Activated naive CD4-positive, alpha-beta T cell treated with anti-CD3 and anti-CD28 coated beads for 36 hours (primary cell): ENCODE data around the gene UST. TPM values are rescaled to one million over a fixed set of nuclear protein-coding genes. Genes with fewer than 3 reads are reported as not detected.

Experiments used
- CTCF ChIA-PET: fragments of 350-600 bp; sonication (Branson Sonifier 250); formaldehyde crosslinking; loops from one replicate; lab custom pipeline; 2021; ENCODE audit warnings: antibody characterized with exemption; lab: Charles Lee
- DNase-seq: peaks from one replicate; pipeline ENCODE4 v3.0.0-alpha.2; 2020
- H3K27ac Mint-ChIP-seq: one replicate; pipeline ENCODE4 v1.8.0; 2021; ENCODE audit warnings: mild to moderate bottlenecking, mixed read lengths
- H3K27me3 Mint-ChIP-seq: one replicate; pipeline ENCODE4 v1.8.0; 2021; ENCODE audit warnings: low read depth, mixed read lengths
- H3K36me3 Mint-ChIP-seq: one replicate; pipeline ENCODE4 v1.8.0; 2021; ENCODE audit warnings: low read depth, mixed read lengths
- H3K4me1 Mint-ChIP-seq: one replicate; pipeline ENCODE4 v1.8.0; 2021; ENCODE audit warnings: low read depth, mixed read lengths
- H3K4me3 Mint-ChIP-seq: one replicate; pipeline ENCODE4 v1.8.0; 2021; ENCODE audit warnings: mild to moderate bottlenecking, moderate library complexity, mixed read lengths
- H3K9me3 Mint-ChIP-seq: one replicate; pipeline ENCODE4 v1.8.0; 2021; ENCODE audit warnings: mixed read lengths
- intact Hi-C: fragments of 100-400 bp; cut with micrococcal nuclease; formaldehyde crosslinking; loops from one replicate; pipeline ENCODE4 v1.15.1; 2023
- total RNA-seq, 2 experiments: library from RNA; stranded (reverse); gene quantifications; one replicate each; pipeline ENCODE4 v1.2.3, GENCODE V29; 2021

The UST gene
- total RNA-seq, 2 experiments from 2014 or later: 0.20 to 0.74 TPM

DNA sequence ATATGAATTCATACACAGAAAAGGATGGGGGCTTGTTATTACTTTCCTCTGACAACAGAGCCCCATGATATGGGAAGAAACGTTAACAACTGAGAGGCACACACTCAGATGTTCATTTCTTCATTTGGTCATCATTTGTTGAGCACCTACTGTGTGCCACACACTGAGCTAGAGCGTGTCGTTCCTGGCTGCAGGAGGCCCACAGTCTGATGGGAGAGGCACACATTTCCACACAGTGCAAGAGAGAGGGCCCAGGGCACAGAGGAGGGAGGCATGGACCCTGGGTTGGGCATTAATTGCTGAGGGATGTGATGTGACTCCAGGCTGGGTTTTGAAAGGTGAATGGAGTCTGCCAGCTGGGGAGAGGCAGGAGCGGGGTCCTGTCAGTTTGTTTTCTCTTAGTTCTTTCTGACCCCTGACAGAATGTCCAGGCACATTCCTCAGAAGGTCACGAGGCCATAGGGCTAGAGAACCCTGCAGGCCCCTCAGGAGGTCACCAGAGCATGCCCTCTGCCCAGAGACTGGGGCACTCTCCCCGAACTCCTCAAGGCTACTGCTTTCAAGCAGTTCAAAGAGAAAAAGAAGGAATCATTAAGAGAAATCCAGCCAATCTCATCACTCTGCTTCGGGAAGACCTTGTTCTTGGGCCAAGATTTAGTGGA is 216.2 kb downstream of the UST start:
- Mint-ChIP-seq H3K27ac (no peak overlapping the region), H3K4me1 (no peaks in the 10 kb centered on the region), H3K9me3 (no peaks in the 10 kb centered on the region), H3K4me3 (no peak overlapping the region), H3K36me3 (no peaks in the 10 kb centered on the region), H3K27me3 (no peaks in the 10 kb centered on the region)
- no peak for DNase-seq
- intact Hi-C loops: no loop called here
- CTCF ChIA-PET: interaction anchor here (0.6 kb wide), 1 partner anchor 51 kb away, joined by 5 read pairs; no protein-coding TSS in a partner anchor

DNA sequence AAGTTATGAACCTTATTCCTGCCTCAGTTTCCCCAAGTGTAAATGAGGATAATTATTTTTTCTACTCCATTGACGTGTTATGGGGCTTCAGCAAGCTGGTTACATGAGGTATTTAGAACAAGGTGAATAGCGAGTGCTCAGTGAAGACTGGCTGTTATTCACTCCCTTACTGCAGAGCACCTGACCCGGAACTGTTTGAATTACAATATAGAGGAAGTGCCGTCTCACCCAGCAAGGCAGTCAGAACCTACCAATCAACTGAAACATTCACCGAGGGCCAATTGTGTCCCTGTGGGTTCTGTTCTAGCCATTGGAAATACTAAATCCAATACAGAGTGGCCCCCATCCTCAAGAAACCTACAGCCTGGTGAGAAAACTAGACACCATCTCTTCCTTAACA is 216.9 kb downstream of the UST start:
- no peaks in the 10 kb centered on the region for H3K9me3 Mint-ChIP-seq
- H3K27me3 Mint-ChIP-seq: no peaks in the 10 kb centered on the region
- no peaks in the 10 kb centered on the region for H3K36me3 Mint-ChIP-seq
- CTCF ChIA-PET: no interaction called here
- no peak for DNase-seq
- no peak overlapping the region for H3K27ac Mint-ChIP-seq
- H3K4me1 Mint-ChIP-seq: no peaks in the 10 kb centered on the region
- no peak overlapping the region for H3K4me3 Mint-ChIP-seq
- intact Hi-C loops: no loop called here

DNA sequence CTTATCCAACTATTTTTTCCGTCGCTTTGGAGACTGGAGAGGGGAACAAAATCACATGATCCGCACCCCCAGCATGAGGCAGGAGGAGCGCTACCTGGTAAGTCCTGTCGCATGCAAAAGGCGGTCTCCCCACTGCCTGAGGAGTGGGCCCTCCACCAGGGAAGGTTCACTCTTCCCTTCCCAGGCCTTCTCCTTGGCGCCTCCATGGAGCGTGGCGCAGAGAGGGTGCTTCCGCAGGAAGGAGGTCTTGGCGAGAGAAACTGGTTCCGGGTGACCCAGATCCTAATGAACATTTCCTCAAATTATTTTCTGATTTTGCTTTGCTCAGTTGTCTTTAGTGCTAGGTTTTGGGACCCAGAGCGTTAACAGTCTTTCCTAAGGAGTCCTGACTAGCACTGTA is 217.6 kb downstream of the UST start:
- Mint-ChIP-seq H3K36me3 (no peaks in the 10 kb centered on the region), H3K27ac (no peak overlapping the region), H3K4me1 (no peaks in the 10 kb centered on the region), H3K27me3 (no peaks in the 10 kb centered on the region), H3K9me3 (no peaks in the 10 kb centered on the region), H3K4me3 (no peak overlapping the region)
- DNase-seq: no peak
- intact Hi-C loops: no loop called here
- CTCF ChIA-PET: no interaction called here

DNA sequence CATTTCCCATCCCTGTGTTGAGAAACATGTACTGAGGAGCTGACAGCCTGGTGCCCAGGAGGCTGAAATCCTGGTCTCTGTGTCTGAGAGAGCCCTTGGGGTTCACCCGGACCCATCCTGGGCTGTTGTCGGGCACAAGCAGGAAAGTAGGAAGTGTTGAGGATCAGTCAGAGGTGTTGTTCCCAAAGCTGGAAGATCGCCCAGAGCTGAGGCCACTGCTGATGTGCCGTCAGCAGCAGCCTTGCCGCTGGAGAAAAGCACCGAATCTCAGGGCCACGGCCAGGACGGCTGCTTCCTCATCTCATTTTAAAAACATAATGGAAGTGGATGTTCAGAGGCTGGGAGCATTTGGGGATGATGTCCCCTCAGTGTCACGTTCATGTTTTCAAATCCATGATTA is 218.5 kb downstream of the UST start:
- Mint-ChIP-seq H3K36me3 (no peaks in the 10 kb centered on the region), H3K9me3 (no peaks in the 10 kb centered on the region)

DNA sequence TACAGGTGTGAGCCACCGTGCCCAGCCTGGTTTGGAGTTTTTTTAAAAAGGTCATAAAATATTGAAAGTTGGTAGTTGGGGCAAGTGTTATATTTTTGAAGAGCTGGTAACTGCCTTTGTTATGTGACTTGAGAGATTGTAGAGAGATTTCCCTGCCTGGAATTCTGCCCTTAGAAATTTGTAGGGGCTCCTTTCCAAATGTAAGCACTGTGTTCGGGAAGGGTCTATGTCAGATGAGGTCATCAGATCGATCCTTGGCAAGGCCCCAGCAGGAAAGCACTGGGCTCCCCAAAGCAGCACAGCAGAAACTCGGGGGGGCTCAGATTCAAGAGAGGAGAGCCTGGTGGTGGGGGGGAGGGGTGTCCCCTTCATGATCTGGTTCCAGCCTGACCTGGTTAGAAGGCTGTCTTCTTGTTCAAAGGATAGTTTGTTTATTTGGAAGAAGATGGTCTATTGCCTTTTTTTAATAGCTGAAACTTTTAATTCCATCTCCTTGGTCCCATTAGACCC is 220.2 kb downstream of the UST start:
- DNase-seq: no peak
- CTCF ChIA-PET: interaction anchor here (0.5 kb wide), 1 partner anchor 13 kb away, joined by 3 read pairs; no protein-coding TSS in a partner anchor
- Mint-ChIP-seq H3K27me3 (peaks cover 7% of the 10 kb centered on the region), H3K4me1 (no peaks in the 10 kb centered on the region), H3K36me3 (no peaks in the 10 kb centered on the region), H3K4me3 (no peak overlapping the region), H3K9me3 (no peaks in the 10 kb centered on the region), H3K27ac (no peak overlapping the region)
- intact Hi-C loops: no loop called here

More for the DNA sequence above, 218.5 kb downstream of the UST start:
- Mint-ChIP-seq H3K27me3 (no peaks in the 10 kb centered on the region), H3K27ac (no peak overlapping the region), H3K4me1 (no peaks in the 10 kb centered on the region), H3K4me3 (no peak overlapping the region)
- CTCF ChIA-PET: no interaction called here
- intact Hi-C loops: no loop called here
- DNase-seq: no peak

DNA sequence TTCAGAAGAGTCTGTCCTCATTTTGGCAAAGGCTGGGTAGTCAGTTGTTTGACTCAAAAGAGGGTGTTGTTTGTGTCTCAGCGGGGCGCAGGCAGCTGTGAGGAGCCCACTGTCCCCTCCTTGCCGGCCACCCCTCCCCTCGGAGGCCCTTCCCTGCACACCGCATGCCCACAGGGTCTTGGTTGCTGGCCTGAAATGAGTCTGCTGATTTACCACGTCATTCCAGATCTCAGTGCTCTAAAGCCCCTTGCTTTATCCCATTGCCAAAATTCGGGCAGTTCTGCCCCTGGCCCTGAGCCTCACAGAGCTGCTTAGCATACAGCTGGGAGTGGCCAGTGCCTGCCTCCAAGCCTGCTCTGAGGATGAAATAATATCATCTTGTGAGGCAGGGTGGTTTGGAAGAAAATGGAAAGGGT is 220.7 kb downstream of the UST start:
- H3K27me3 Mint-ChIP-seq: peaks cover 10% of the 10 kb centered on the region
- H3K36me3 Mint-ChIP-seq: no peaks in the 10 kb centered on the region
- no peaks in the 10 kb centered on the region for H3K4me1 Mint-ChIP-seq
- CTCF ChIA-PET: interaction anchor here (0.5 kb wide), 1 partner anchor 13 kb away, joined by 3 read pairs; no protein-coding TSS in a partner anchor
- DNase-seq: no peak
- H3K4me3 Mint-ChIP-seq: no peak overlapping the region
- intact Hi-C loops: no loop called here
- no peak overlapping the region for H3K27ac Mint-ChIP-seq
- no peaks in the 10 kb centered on the region for H3K9me3 Mint-ChIP-seq

DNA sequence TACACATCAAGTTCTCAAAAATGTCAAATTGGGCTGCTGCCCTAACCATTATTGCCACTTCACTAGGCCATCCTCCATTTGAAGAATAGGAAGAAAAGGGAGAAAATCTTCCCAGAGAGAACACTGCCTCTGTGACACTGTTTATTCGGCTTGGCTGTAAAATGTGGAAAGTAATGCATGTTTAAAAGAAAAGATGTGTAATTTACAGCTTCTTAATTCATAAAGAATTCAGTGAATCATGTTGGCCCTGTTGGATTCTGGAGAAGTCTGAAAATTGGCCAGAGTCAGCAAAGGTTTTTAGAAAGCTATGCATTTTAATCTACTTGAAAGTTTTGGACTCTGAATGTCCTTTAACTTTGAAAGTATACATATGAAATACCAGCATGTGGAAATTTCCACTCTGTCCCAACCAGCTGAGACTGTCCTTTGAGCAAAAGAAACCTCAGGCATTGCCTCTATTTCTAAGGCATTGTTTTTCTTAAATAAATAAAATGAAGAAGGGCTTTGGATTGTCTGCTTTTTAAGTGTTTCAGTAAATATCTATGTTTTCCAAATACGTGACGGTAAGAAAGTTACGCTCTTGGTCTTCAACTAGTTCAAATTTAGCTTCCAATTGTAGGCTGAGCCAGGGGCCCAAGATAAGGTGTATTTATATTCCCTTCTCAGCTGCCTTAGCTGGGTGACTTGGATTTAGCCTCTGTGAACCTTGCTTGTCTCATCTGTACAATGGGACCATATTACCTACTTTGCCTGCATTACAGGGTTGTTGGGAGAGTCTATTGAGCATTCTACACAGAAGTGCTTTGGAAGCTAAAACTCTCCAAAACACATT is 222.2 kb downstream of the UST start:
- Mint-ChIP-seq H3K4me1 (no peaks in the 10 kb centered on the region), H3K9me3 (no peaks in the 10 kb centered on the region), H3K4me3 (no peak overlapping the region), H3K27me3 (peaks cover 10% of the 10 kb centered on the region), H3K36me3 (no peaks in the 10 kb centered on the region), H3K27ac (no peak overlapping the region)
- no peak for DNase-seq
- CTCF ChIA-PET: no interaction called here
- intact Hi-C loops: no loop called here

DNA sequence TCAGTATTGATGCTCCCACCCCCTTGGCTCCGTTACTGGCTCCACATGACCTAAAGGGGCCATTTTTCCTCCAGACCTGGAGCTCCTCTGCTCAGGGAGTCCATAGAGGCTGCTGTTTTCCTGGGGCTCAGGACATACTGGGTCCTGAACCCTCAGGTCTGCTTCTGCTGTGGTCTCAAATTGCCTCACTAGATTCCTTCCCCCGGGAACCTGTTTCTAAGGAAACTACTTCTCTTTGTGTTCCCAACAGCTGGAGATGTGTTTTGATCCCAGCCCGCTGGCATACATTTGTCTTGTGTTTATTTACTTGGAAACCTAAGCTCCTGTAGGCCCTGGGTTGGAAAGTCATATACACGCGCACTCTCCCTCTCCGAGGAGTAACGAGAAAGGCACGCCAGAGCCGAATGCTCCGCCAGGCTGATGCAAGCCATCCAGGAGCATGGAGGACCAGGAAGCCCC is 222.8 kb downstream of the UST start:
- DNase-seq: no peak
- H3K27me3 Mint-ChIP-seq: peaks cover 10% of the 10 kb centered on the region
- intact Hi-C loops: no loop called here
- no peaks in the 10 kb centered on the region for H3K9me3 Mint-ChIP-seq
- H3K36me3 Mint-ChIP-seq: no peaks in the 10 kb centered on the region
- H3K27ac Mint-ChIP-seq: no peak overlapping the region
- CTCF ChIA-PET: no interaction called here
- H3K4me3 Mint-ChIP-seq: no peak overlapping the region
- no peaks in the 10 kb centered on the region for H3K4me1 Mint-ChIP-seq

DNA sequence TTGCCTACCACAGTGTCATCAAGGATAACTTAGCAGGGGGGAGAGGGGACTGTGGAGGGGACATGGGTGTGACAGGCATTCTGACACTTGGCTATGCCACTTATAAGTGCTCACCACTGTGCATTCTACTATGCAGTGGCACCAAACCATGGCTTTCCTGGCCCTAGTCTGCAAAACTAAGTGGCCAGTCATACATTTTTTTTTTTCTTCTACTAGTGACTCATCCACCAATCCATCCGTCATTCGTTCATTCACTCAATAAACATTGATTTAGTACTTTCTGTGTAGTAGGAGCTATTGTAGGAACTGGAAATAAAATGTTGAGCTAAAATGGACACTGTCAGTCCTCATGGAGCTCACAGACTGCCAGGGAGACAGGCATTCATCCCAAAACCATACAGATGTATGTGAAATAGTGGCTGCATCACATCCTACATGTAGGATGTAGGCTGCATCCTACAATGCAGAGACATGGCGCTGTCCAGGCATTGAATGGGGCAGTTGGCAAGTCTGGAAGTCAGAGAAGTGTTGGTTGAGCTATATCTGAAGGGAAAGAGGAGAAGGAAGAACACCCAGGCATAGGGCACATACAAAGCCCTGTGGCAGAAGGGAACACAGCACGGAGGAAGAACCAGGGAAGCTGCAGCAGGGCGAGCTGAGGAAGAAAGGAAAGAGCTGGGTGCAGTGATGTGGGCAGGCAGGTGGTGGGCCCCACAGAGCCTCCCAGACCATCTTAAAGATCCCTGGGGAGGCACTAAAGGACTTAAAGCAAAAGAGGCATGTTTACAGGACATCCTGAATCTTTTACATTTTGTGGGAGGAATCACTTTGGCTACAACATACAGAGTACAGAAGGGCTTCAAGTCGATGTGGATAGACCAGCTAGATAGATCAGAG is 224.4 kb downstream of the UST start:
- Mint-ChIP-seq H3K9me3 (no peaks in the 10 kb centered on the region), H3K4me3 (no peak overlapping the region), H3K27ac (no peak overlapping the region), H3K4me1 (no peaks in the 10 kb centered on the region), H3K36me3 (no peaks in the 10 kb centered on the region), H3K27me3 (peaks cover 13% of the 10 kb centered on the region)
- intact Hi-C loops: no loop called here
- CTCF ChIA-PET: interaction anchor here (0.5 kb wide), 1 partner anchor 1101 kb away, joined by 3 read pairs; no protein-coding TSS in a partner anchor
- no peak for DNase-seq

DNA sequence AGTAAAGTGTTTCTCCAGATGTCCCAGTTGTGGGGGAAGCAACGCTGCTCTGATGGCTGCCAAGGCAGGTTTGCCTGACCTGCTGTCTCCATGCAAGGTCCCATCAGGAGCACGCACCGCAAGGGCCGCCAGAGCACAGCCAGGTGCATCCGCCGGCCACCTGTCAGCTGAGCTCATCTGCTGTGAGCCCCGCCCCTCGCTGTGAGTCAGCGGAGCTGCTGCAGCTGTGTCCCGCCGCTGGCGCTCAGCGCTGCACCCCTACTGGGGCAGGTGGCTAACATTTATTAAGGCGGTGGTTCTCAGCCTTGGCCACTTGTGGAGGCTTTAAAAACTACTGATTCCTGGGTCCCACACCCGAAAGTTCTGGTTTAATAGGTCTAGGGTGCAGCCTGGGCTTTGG is 225.7 kb downstream of the UST start:
- CTCF ChIA-PET: interaction anchor here (0.6 kb wide), 1 partner anchor 1652 kb away, joined by 3 read pairs; no protein-coding TSS in a partner anchor
- Mint-ChIP-seq H3K27ac (no peak overlapping the region), H3K4me1 (no peaks in the 10 kb centered on the region), H3K27me3 (peaks cover 13% of the 10 kb centered on the region), H3K9me3 (no peaks in the 10 kb centered on the region), H3K4me3 (no peak overlapping the region), H3K36me3 (no peaks in the 10 kb centered on the region)
- intact Hi-C loops: no loop called here
- peak; percentile 64 for DNase-seq

DNA sequence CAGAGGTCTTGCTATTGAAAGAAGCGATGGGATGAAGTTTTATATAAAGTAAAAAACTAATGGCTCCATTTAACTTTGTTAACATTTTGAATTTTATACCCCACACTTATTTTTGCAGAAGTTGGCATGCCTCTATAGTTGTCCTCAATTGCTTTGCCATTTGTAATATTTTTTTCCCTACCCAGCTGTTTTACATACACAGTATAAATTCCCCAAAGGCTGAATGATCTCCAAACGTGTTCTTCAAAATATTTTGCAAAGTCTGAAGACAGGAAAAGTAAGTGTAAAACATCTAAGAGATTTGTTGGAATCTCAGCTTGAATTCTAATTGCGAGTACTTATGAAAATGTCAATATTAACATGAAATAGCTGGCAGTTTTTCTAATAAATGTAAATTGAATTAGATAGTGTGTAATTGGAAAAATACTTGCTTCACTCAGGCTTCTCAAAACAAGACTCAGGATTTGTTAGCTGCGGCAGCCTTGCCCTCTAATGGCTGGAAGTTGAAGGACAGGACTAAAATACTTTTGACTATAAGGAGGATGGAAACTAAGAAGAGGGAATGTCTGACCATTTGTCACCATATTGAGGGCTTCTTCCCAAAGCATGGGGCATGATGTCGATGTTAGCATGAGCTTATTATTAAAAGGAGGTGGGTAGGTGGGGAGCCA is 226.8 kb downstream of the UST start:
- CTCF ChIA-PET: interaction anchor here (0.5 to 0.7 kb wide), 3 partner anchors 77 to 302 kb away, joined by 3 read pairs; no protein-coding TSS in a partner anchor
- intact Hi-C loops: no loop called here

More for the DNA sequence above, 226.8 kb downstream of the UST start:
- Mint-ChIP-seq H3K27ac (no peak overlapping the region), H3K27me3 (peaks cover 13% of the 10 kb centered on the region), H3K9me3 (no peaks in the 10 kb centered on the region), H3K4me3 (no peak overlapping the region), H3K4me1 (no peaks in the 10 kb centered on the region), H3K36me3 (no peaks in the 10 kb centered on the region)
- no peak for DNase-seq
